ENCODE results near the gene EFNA4. TPM values are rescaled to one million over a fixed set of nuclear protein-coding genes. Genes with fewer than 3 reads are reported as not detected.

EFNA4 gene
- total RNA-seq, 2 donors from 2014 or later: 4.7 to 5.6 TPM

DNA sequence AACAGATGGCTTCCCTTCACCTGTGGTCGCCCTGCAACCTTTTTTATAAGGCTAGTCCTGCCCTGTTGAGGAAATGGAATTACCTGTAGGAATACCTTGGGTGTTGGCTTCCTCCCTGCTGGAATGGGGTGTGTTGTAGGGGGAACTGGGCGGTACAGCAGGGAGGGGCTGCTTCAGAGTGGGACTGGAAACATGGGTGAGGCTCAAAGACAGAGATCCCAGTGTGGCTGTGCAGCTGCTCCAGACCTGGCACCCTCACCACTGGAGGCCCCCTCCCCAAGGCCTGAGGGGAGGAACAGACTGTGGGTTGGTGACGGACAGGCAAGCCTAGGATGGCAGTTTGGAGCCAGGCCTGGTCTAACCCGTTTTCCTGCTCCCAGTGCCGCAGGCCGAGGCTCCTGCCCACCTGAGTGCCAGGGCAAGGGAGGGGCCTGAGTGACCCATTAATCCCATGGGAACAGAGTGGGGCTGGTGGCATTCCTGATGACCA lies 19.6 kb downstream of the EFNA4 start:
- DNase-seq (no peak), ATAC-seq (no peak)
- H3K27ac ChIP-seq: no peak overlapping the region
- H3K36me3 ChIP-seq (replicated peaks in 1 of 2; ENCODE audit: insufficient read depth in 1 of 2, low read depth in 2 of 2): no peaks in the 10 kb centered on the region
- H3K4me1 ChIP-seq: peaks cover 67% of the 10 kb centered on the region
- H3K4me3 ChIP-seq: no peak overlapping the region
- intact Hi-C loops (cut with DNase I): no loop called here
- no peaks in the 10 kb centered on the region for H3K9me3 ChIP-seq
- H3K27me3 ChIP-seq: peaks cover 4 to 44% of the 10 kb centered on the region in 2 donors
- WGBS, 2 donors: 30 to 62% methylated on average over 2 to 6 of the region's 6 CpGs
- no peak for TF ChIP-seq POLR2A (IDR thresholded peaks at IDR 0.05)
- no peak for TF ChIP-seq CTCF (IDR thresholded peaks at IDR 0.05)

DNA sequence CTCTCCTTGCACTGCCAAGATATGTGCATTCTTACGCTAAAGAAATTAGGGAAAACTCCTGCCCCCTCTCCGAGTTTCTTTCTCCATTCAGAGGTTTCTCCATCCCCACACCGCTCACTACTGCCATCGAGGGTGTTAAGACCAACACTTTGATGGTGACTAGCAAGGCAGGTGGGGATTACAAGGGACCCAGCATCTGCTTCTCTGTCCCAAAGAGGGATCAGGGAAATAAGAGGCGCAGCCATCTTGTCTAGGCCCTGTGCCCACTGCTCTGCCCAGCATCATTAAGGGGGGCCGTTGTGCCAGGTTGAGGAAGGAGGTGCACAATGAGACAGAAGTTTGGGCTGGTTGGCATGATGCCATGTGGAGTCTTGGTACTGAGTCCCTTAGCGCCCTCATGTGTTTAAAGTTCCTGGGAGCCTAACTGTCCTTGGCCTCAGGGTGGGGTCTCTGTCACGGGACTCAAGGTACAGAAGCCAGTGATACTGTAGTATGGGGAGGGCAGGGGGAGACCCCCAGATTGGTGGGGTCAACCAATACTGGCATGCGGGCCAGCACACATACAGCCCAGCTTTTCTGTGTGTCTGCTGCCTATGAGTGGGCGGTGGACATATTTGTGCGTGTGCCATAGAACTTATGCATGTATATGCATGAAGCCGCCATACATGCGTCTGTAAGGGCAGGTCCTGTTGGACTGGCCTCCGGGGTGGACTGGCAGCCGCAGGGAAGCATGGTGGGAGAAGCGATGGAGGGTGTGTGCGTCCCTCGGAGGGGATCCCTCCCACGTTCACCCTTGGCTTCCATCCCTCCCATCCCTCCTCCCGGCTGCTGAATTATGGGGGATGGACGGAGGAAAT lies 20.6 kb downstream of the EFNA4 start:
- peak in 2 of 7 experiments; percentile 5 to 18 for TF ChIP-seq CTCF (IDR thresholded peaks at IDR 0.05)
- TF ChIP-seq POLR2A (IDR thresholded peaks at IDR 0.05): no peak
- Histone ChIP-seq H3K4me1 (peaks cover 57% of the 10 kb centered on the region), H3K4me3 (no peak overlapping the region), H3K27me3 (peaks cover 4 to 44% of the 10 kb centered on the region in 2 donors), H3K36me3 (replicated peaks in 1 of 2; ENCODE audit: insufficient read depth in 1 of 2, low read depth in 2 of 2) (no peaks in the 10 kb centered on the region), H3K9me3 (no peaks in the 10 kb centered on the region), H3K27ac (no peak overlapping the region)
- ATAC-seq (peak; percentile 0), DNase-seq (peak; percentile 54 to 62 (median 56))
- intact Hi-C loops (cut with DNase I): no loop called here
- WGBS, 2 donors: 23 to 24% methylated on average over 14 to 21 of the region's 21 CpGs

GRCh38 chr1:155084722-155085503 lies 21.4 kb downstream of the EFNA4 start:
- TF ChIP-seq POLR2A (IDR thresholded peaks at IDR 0.05) (peak; percentile 26 to 63 (median 61)), CTCF (IDR thresholded peaks at IDR 0.05) (peak; percentile 86 to 99 (median 98))
- 0% methylated on average over 16 to 67 of the region's 67 CpGs for WGBS, 2 donors
- Histone ChIP-seq H3K4me3 (peak overlapping the region; percentile 46 to 56), H3K4me1 (peaks cover 49% of the 10 kb centered on the region), H3K9me3 (no peaks in the 10 kb centered on the region), H3K36me3 (replicated peaks in 1 of 2; ENCODE audit: insufficient read depth in 1 of 2, low read depth in 2 of 2) (no peaks in the 10 kb centered on the region), H3K27ac (peak overlapping the region; percentile 37 to 87 (median 83)), H3K27me3 (peaks cover 4 to 38% of the 10 kb centered on the region in 2 donors)
- intact Hi-C loops (cut with DNase I): no loop called here
- DNase-seq (peak; percentile 93 to 97 (median 94)), ATAC-seq (peak; percentile 85)

GRCh38 chr1:155085504-155086127 lies 22.1 kb downstream of the EFNA4 start:
- ATAC-seq (peak; percentile 39), DNase-seq (peak; percentile 72 to 83 (median 78))
- Histone ChIP-seq H3K36me3 (replicated peaks in 1 of 2; ENCODE audit: insufficient read depth in 1 of 2, low read depth in 2 of 2) (no peaks in the 10 kb centered on the region), H3K4me3 (peak overlapping the region; percentile 46 to 56), H3K27me3 (peaks cover 3 to 31% of the 10 kb centered on the region in 2 donors), H3K27ac (peak overlapping the region; percentile 37 to 87 (median 83)), H3K4me1 (peaks cover 42% of the 10 kb centered on the region), H3K9me3 (no peaks in the 10 kb centered on the region)
- TF ChIP-seq POLR2A (IDR thresholded peaks at IDR 0.05): no peak
- TF ChIP-seq CTCF (IDR thresholded peaks at IDR 0.05): no peak
- WGBS, 2 donors: 0 to 1% methylated on average over 13 to 31 of the region's 32 CpGs
- intact Hi-C loops (cut with DNase I): no loop called here

All from body of pancreas (tissue), 4 donors.